Panc1 (cell line): ENCODE data around the gene NFATC3.

ENCODE experiments used
- POLR2AphosphoS5 ChIP-seq: IDR thresholded peaks from 2 replicates; pipeline ENCODE4 v1.6.1; 2012; ENCODE audit warnings: mild to moderate bottlenecking, low read depth, low read length, moderate library complexity
- TF ChIP-seq, protein P1 (sequence below): fragments of 450-650 bp; IDR thresholded peaks from 2 replicates; pipeline ENCODE4 v1.5.1; 2017; ENCODE audit warnings: mild to moderate bottlenecking
- TF ChIP-seq, protein P2 (sequence below), 2 experiments: IDR thresholded peaks; 2 replicates each; pipeline ENCODE4 v1.6.1; 2011 to 2012; ENCODE audit warnings: low read depth in 2 of 2, control low read depth in 1 of 2, low read length in 1 of 2, mild to moderate bottlenecking in 1 of 2, moderate library complexity in 1 of 2; ENCODE audit not compliant: insufficient read depth in 1 of 2

DNA sequence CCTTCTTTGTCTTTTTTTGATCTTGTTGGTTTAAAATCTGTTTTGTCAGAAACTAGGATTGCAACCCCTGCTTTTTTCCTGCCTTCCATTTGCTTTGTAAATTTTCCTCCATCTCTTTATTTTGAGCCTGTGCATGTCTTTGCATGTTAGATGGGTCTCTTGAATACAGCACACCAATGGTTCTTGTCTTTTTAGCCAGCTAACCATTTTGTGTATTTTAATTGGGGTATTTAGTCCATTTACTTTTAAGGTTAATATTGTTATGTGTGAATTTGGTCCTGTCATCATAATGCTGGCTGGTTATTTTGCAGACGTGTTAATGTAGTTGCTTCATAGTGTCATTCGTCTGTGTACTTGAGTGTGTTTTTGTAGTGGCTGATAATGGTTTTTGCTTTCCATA is 26.2 kb downstream of the NFATC3 start:
- no peak for TF ChIP-seq POLR2AphosphoS5
- TF ChIP-seq, protein P1, sequence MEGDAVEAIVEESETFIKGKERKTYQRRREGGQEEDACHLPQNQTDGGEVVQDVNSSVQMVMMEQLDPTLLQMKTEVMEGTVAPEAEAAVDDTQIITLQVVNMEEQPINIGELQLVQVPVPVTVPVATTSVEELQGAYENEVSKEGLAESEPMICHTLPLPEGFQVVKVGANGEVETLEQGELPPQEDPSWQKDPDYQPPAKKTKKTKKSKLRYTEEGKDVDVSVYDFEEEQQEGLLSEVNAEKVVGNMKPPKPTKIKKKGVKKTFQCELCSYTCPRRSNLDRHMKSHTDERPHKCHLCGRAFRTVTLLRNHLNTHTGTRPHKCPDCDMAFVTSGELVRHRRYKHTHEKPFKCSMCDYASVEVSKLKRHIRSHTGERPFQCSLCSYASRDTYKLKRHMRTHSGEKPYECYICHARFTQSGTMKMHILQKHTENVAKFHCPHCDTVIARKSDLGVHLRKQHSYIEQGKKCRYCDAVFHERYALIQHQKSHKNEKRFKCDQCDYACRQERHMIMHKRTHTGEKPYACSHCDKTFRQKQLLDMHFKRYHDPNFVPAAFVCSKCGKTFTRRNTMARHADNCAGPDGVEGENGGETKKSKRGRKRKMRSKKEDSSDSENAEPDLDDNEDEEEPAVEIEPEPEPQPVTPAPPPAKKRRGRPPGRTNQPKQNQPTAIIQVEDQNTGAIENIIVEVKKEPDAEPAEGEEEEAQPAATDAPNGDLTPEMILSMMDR, result no peak
- TF ChIP-seq, protein P2, sequence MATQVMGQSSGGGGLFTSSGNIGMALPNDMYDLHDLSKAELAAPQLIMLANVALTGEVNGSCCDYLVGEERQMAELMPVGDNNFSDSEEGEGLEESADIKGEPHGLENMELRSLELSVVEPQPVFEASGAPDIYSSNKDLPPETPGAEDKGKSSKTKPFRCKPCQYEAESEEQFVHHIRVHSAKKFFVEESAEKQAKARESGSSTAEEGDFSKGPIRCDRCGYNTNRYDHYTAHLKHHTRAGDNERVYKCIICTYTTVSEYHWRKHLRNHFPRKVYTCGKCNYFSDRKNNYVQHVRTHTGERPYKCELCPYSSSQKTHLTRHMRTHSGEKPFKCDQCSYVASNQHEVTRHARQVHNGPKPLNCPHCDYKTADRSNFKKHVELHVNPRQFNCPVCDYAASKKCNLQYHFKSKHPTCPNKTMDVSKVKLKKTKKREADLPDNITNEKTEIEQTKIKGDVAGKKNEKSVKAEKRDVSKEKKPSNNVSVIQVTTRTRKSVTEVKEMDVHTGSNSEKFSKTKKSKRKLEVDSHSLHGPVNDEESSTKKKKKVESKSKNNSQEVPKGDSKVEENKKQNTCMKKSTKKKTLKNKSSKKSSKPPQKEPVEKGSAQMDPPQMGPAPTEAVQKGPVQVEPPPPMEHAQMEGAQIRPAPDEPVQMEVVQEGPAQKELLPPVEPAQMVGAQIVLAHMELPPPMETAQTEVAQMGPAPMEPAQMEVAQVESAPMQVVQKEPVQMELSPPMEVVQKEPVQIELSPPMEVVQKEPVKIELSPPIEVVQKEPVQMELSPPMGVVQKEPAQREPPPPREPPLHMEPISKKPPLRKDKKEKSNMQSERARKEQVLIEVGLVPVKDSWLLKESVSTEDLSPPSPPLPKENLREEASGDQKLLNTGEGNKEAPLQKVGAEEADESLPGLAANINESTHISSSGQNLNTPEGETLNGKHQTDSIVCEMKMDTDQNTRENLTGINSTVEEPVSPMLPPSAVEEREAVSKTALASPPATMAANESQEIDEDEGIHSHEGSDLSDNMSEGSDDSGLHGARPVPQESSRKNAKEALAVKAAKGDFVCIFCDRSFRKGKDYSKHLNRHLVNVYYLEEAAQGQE (IDR thresholded peaks at IDR 0.05; ENCODE audit: insufficient read depth in 1 of 2, low read depth in 2 of 2, low read length in 1 of 2), result no peak
